Endothelial cell of umbilical vein (primary cell): ENCODE measurements around the gene ADGRG3.

Experiments
- EZH2 ChIP-seq: IDR thresholded peaks from 2 replicates; pipeline ENCODE4 v1.6.1; 2012; ENCODE audit warnings: borderline replicate concordance, low read depth, mild to moderate bottlenecking, moderate library complexity, low read length, inconsistent platforms; ENCODE audit not compliant: severe bottlenecking
- MYC ChIP-seq: IDR thresholded peaks from one replicate; pipeline ENCODE4 v1.6.1; 2011; ENCODE audit warnings: mild to moderate bottlenecking, low read depth, low read length
- TF ChIP-seq, protein P1 (sequence below), 2 donors: IDR thresholded peaks; 1 replicate in 1 of 2; 2 replicates in 1 of 2; pipeline ENCODE4 v1.5.1; 2011; ENCODE audit warnings: low read length in 2 of 2, mild to moderate bottlenecking in 2 of 2, moderate library complexity in 2 of 2, control low read depth in 1 of 2, inconsistent platforms in 1 of 2, low read depth in 1 of 2; ENCODE audit not compliant: insufficient read depth in 1 of 2; ENCODE audit errors: extremely low read depth in 1 of 2

DNA sequence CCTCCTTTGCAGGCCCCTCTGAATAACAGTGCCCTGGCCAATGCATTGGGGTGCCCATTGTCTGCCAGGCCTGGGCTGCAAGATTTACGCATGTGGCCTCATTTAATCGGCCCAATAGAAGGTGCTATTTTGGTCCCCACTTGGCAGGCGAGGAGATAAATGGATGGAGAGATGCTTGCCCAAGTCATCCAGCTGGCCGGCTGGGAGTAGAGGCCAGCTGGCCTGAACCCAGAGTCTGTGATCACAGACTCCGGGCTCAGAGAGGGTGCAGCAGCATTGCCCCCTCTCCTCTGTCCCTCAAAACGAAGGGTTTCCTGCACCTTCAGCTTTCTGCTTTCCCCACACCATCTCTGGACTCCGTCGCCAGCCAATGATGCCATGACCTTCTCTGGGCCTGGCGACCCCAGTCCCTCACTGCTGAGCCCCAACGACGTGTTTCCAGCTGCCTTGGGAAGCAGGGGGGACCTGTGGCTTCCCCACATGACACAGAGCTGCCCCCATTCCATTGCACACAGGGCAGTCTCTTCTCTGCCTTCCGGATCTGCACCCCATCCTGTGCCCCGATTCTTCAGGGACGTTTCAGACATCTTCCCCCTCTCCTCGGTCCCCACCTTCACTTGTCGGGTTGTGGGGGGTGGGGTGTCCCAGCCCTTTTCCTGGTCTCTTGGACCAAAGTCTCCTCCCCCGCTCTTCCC lies 43.2 kb upstream of the ADGRG3 start:
- TF ChIP-seq, protein P1, sequence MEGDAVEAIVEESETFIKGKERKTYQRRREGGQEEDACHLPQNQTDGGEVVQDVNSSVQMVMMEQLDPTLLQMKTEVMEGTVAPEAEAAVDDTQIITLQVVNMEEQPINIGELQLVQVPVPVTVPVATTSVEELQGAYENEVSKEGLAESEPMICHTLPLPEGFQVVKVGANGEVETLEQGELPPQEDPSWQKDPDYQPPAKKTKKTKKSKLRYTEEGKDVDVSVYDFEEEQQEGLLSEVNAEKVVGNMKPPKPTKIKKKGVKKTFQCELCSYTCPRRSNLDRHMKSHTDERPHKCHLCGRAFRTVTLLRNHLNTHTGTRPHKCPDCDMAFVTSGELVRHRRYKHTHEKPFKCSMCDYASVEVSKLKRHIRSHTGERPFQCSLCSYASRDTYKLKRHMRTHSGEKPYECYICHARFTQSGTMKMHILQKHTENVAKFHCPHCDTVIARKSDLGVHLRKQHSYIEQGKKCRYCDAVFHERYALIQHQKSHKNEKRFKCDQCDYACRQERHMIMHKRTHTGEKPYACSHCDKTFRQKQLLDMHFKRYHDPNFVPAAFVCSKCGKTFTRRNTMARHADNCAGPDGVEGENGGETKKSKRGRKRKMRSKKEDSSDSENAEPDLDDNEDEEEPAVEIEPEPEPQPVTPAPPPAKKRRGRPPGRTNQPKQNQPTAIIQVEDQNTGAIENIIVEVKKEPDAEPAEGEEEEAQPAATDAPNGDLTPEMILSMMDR (IDR thresholded peaks at IDR 0.05; ENCODE audit: extremely low read depth in 1 of 2, insufficient read depth in 1 of 2, low read depth in 1 of 2, low read length in 2 of 2) = no peak
- TF ChIP-seq EZH2 (no peak), MYC (no peak)
